Activated T-helper 1 cell treated with anti-CD3 and anti-CD28 coated beads, Interleukin-12 subunit alpha, Interleukin-12 subunit beta, Interleukin-2, Interleukin-4 antibody, amounts not matched to agents 30 ng/mL and 10 ng/mL and 1 ng/mL, durations not matched to agents 14 hours and 24 hours and 36 hours (primary cell): Measurements from ENCODE around the gene AGAP5. TPM values are rescaled to one million over a fixed set of nuclear protein-coding genes. Genes with fewer than 3 reads are reported as not detected.
A peak's percentile ranks its signal among the peaks of the same experiment; 100 is the strongest.

Experiments used
- DNase-seq: peaks from one replicate; pipeline ENCODE4 v3.0.0; 2021; ENCODE audit warnings: low spot score
- H3K27ac Mint-ChIP-seq: one replicate; pipeline ENCODE4 v1.8.0; 2021; ENCODE audit warnings: mild to moderate bottlenecking, mixed read lengths
- H3K27me3 Mint-ChIP-seq: one replicate; pipeline ENCODE4 v1.8.0; 2022; ENCODE audit warnings: mild to moderate bottlenecking, moderate library complexity, mixed read lengths; ENCODE audit not compliant: insufficient read depth
- H3K36me3 Mint-ChIP-seq: one replicate; pipeline ENCODE4 v1.8.0; 2021; ENCODE audit warnings: low read depth, mixed read lengths
- H3K4me1 Mint-ChIP-seq: one replicate; pipeline ENCODE4 v1.8.0; 2021; ENCODE audit warnings: low read depth, mixed read lengths
- H3K4me3 Mint-ChIP-seq: one replicate; pipeline ENCODE4 v1.8.0; 2021; ENCODE audit warnings: mild to moderate bottlenecking, moderate library complexity, mixed read lengths
- H3K9me3 Mint-ChIP-seq: one replicate; pipeline ENCODE4 v1.8.0; 2021; ENCODE audit warnings: mixed read lengths
- intact Hi-C: fragments of 100-400 bp; cut with micrococcal nuclease; formaldehyde crosslinking; loops from one replicate; pipeline ENCODE4 v1.15.1; 2024
- total RNA-seq: library from RNA; stranded (reverse); gene quantifications from 2 replicates; pipeline ENCODE4 v1.2.3, GENCODE V29; 2022

Gene AGAP5
- total RNA-seq, 1 donor from 2014 or later = 11.0 TPM

DNA sequence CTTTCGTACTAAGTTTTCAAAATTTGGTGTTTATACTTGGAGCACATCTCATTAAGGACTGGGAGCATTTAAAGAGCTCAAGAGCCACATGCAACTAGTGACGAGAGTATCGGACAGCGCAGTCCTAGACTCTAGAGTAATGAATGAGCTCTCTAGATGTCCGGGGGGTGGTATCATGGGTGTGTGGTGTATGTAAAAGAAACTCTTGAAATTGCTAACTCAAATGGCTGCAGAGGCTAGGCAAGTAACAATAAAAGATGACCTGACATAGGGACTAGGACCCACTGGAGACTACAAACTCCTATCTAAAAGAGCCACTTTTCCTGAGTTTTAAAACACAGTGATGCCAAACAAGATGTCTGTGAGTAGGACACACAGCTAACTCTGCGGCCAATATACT is 70.6 kb downstream of the AGAP5 start:
- Mint-ChIP-seq H3K27ac (no peak overlapping the region), H3K4me1 (peaks cover 17% of the 10 kb centered on the region), H3K4me3 (peak overlapping the region; percentile 94), H3K9me3 (no peaks in the 10 kb centered on the region), H3K36me3 (peaks cover 5% of the 10 kb centered on the region), H3K27me3 (peaks cover 3% of the 10 kb centered on the region)
- DNase-seq = no peak
- intact Hi-C loops = loop anchor here (5.0 to 10.0 kb wide), 4 partner anchors 145 to 368 kb away; partner anchors contain the start of genes CFAP70 and VCL

DNA sequence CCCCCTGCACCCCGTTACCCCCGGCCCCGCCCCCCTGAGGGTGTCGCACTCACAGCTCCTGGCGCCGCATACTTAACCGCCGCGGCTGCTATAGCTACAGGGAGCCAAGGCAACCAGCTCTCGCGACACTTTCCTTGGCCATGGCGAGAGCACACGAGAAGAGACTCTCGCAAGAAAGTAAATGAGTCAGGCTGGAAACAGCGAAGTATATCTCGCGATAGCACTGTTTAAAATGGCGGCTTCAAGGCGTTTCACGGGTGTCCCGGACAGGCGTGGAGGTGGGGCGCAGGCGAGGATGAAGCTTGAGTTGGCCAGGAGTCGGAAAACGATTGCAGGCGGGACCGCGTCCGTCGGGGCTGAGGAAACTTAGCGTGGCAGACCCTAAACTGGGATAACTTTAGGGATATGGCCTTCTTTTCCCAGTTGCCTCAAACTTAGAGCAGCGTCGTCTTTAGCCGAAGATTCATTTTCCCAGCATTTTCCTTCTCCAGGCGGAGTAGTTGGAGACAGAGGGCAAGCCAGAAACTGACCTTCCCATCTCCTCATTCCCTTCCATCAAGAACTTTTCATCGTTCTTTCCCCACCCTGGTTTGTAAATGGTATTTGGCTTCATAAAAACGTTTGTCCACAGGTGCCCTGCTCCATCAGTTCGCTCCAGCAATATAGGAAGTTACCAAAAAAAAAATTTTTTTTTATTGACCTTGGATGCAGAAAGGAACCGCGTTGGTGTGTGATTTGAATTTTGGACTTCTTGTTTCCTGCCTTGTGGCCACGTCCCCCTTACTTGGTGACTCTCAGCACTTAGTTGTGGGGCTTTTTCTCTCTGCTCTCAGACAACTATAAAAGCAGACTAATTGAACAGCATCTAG is 71.8 kb downstream of the AGAP5 start:
- peaks cover 17% of the 10 kb centered on the region for H3K4me1 Mint-ChIP-seq
- no peaks in the 10 kb centered on the region for H3K9me3 Mint-ChIP-seq

DNA sequence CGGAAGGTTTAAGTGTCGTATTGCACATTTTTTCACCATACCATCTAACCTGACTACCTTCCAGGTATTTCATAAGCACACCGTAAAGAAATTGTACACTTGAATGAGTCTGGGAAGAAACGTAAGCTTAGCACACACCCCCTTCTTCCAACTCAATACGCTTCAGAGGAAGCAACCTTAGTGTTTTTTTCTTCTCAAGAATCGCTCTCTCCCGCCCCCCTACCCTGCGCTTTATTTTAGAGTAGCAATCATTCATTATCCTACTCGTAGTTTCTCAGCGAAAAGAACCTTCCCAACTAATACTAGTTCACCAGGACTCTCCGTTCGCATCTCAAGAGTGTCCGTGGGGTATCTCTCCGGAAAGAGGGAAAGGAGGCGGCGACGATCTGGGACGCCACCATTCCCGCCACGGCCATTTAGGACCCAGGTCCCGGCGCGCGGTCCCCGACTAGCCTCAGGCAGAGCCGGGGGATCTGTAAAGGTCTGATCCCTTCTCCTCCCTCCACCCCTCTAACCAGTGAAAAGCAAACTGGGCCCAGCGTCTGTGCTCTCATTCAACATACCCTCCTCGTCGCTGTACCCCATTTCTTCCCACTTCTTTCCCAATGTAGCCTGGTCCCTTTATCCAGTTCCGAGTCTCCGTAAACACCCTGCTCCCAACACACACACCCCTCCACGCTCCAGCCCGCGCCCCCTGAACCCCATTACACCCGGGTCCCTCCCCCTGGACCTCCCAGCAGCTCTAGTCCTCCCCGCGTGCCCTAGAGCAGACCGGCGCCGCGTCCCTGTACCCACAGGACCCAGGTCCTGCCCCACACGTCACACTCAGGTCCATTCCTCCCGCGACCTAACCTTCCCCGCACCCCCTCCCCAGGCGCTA is 72.7 kb downstream of the AGAP5 start:
- H3K9me3 Mint-ChIP-seq = no peaks in the 10 kb centered on the region
- H3K36me3 Mint-ChIP-seq = peaks cover 5% of the 10 kb centered on the region
- peaks cover 17% of the 10 kb centered on the region for H3K4me1 Mint-ChIP-seq
- intact Hi-C loops = loop anchor here (1.0 to 10.0 kb wide), 10 partner anchors 19 to 378 kb away; partner anchors contain the start of genes CFAP70, DNAJC9, MRPS16 and VCL
- peak overlapping the region; percentile 94 for H3K4me3 Mint-ChIP-seq
- no peak for DNase-seq
- no peaks in the 10 kb centered on the region for H3K27me3 Mint-ChIP-seq
- peak overlapping the region; percentile 95 for H3K27ac Mint-ChIP-seq

More for the DNA sequence above, 71.8 kb downstream of the AGAP5 start:
- DNase-seq = peak; percentile 90
- no peaks in the 10 kb centered on the region for H3K27me3 Mint-ChIP-seq
- peak overlapping the region; percentile 94 for H3K4me3 Mint-ChIP-seq
- intact Hi-C loops = loop anchor here (1.0 to 10.0 kb wide), 15 partner anchors 18 to 530 kb away; partner anchors contain the start of genes CFAP70, DNAJC9, ECD and FAM149B1
- H3K36me3 Mint-ChIP-seq = peaks cover 5% of the 10 kb centered on the region
- peak overlapping the region; percentile 95 for H3K27ac Mint-ChIP-seq

Other genes starting within 250 kb of the AGAP5 start
- gene PPP3CB, start 202.1 kb downstream of the AGAP5 start, total RNA-seq = 43.6 and 43.9 TPM in 2 replicates
- 8.6 and 9.7 TPM in 2 replicates for gene USP54, start 106.8 kb downstream of the AGAP5 start, total RNA-seq
- not detected in 2 replicates for gene MYOZ1, start 56.6 kb downstream of the AGAP5 start, total RNA-seq
- 0.03 TPM in 1 of 2 replicates, not detected in the other for gene SYNPO2L, start 42.1 kb downstream of the AGAP5 start, total RNA-seq
- gene SEC24C, start 46.3 kb upstream of the AGAP5 start, total RNA-seq = 112 and 114 TPM in 2 replicates
- 30.9 and 33.5 TPM in 2 replicates for gene CHCHD1, start 83.9 kb upstream of the AGAP5 start, total RNA-seq
- gene ZSWIM8, start 87.5 kb upstream of the AGAP5 start, total RNA-seq = 54.2 and 56.3 TPM in 2 replicates
- gene NDST2, start 113.5 kb upstream of the AGAP5 start, total RNA-seq = 51.7 and 53.2 TPM in 2 replicates
- gene CAMK2G, start 176.4 kb upstream of the AGAP5 start, total RNA-seq = 15.9 and 18.7 TPM in 2 replicates
- 0.37 and 0.60 TPM in 2 replicates for gene PLAU, start 213.0 kb upstream of the AGAP5 start, total RNA-seq